Neuronal stem cell (in vitro differentiated cells): ENCODE measurements around the gene CMC1.

ENCODE experiments used
- DNase-seq: peaks from one replicate; pipeline ENCODE4 v3.0.0-alpha.2; 2013; ENCODE audit warnings: low spot score
- H2AFZ ChIP-seq: one replicate; pipeline ENCODE4 v1.6.1; 2013; ENCODE audit warnings: mild to moderate bottlenecking, low read length, inconsistent platforms
- H2AK5ac ChIP-seq: 2 replicates; pipeline ENCODE4 v1.6.1; 2013; ENCODE audit warnings: low read depth, mild to moderate bottlenecking, inconsistent platforms, low read length, moderate library complexity, mixed read lengths
- H2BK120ac ChIP-seq: 2 replicates; pipeline ENCODE4 v1.6.1; 2013; ENCODE audit warnings: low read depth, mild to moderate bottlenecking, inconsistent platforms, low read length, moderate library complexity, mixed read lengths
- H2BK12ac ChIP-seq: one replicate; pipeline ENCODE4 v1.6.1; 2013; ENCODE audit warnings: low read length, inconsistent platforms
- H2BK15ac ChIP-seq: 2 replicates; pipeline ENCODE4 v1.6.1; 2013; ENCODE audit warnings: mild to moderate bottlenecking, low read length, inconsistent platforms, mixed read lengths
- H2BK5ac ChIP-seq: one replicate; pipeline ENCODE4 v1.6.1; 2013; ENCODE audit warnings: inconsistent platforms, mild to moderate bottlenecking, low read length, moderate library complexity
- H3K14ac ChIP-seq: one replicate; pipeline ENCODE4 v1.6.1; 2013; ENCODE audit warnings: low read length, inconsistent platforms
- H3K18ac ChIP-seq: 2 replicates; pipeline ENCODE4 v1.6.1; 2013; ENCODE audit warnings: low read length, inconsistent platforms
- H3K23ac ChIP-seq: 2 replicates; pipeline ENCODE4 v1.6.1; 2013; ENCODE audit warnings: low read depth, mild to moderate bottlenecking, mixed read lengths, low read length, inconsistent platforms; ENCODE audit not compliant: poor library complexity
- H3K27ac ChIP-seq: replicated peaks from 3 replicates; pipeline ENCODE4 v1.5.1; 2013; ENCODE audit warnings: low read length, inconsistent platforms
- H3K27me3 ChIP-seq, 3 experiments: 2 replicates each; pipeline ENCODE4 v1.6.1; 2013; ENCODE audit warnings: low read length in 3 of 3, mild to moderate bottlenecking in 2 of 3, inconsistent platforms in 1 of 3, low read depth in 1 of 3, mixed read lengths in 1 of 3, moderate library complexity in 1 of 3; ENCODE audit not compliant: control insufficient read depth in 3 of 3, insufficient read depth in 3 of 3
- H3K36me3 ChIP-seq, 2 donors: replicated peaks in 1 of 2; 2 replicates each; pipeline ENCODE4 v1.6.1; 2013; ENCODE audit warnings: low read length in 2 of 2; ENCODE audit not compliant: control insufficient read depth in 2 of 2, insufficient read depth in 2 of 2
- H3K4ac ChIP-seq: 2 replicates; pipeline ENCODE4 v1.6.1; 2013; ENCODE audit warnings: inconsistent platforms, mild to moderate bottlenecking, low read length, moderate library complexity
- H3K4me1 ChIP-seq, 2 donors: 1 replicate in 1 of 2; 2 replicates in 1 of 2; pipeline ENCODE4 v1.6.1; 2013; ENCODE audit warnings: low read length in 2 of 2, low read depth in 1 of 2; ENCODE audit not compliant: control insufficient read depth in 2 of 2, insufficient read depth in 1 of 2
- H3K4me2 ChIP-seq: one replicate; pipeline ENCODE4 v1.6.1; 2013; ENCODE audit warnings: mild to moderate bottlenecking, low read length, inconsistent platforms; ENCODE audit not compliant: insufficient read depth, poor library complexity, severe bottlenecking
- H3K4me3 ChIP-seq, 2 donors: 2 replicates each; pipeline ENCODE4 v1.5.1; 2013; ENCODE audit warnings: low read length in 2 of 2, mild to moderate bottlenecking in 2 of 2, inconsistent platforms in 1 of 2, moderate library complexity in 1 of 2
- H3K79me1 ChIP-seq: one replicate; pipeline ENCODE4 v1.6.1; 2013; ENCODE audit warnings: low read depth, mild to moderate bottlenecking, inconsistent platforms, low read length, moderate library complexity
- H3K9ac ChIP-seq: one replicate; pipeline ENCODE4 v1.6.1; 2013; ENCODE audit warnings: mild to moderate bottlenecking, low read depth, low read length, inconsistent platforms; ENCODE audit not compliant: poor library complexity
- H3K9me3 ChIP-seq, 2 donors: replicated peaks in 1 of 2; 2 replicates each; pipeline versions ENCODE3 to v1.6.1; 2013; ENCODE audit warnings: low read length in 2 of 2, mild to moderate bottlenecking in 2 of 2, inconsistent platforms in 1 of 2, low read depth in 1 of 2, mixed read lengths in 1 of 2, moderate library complexity in 1 of 2; ENCODE audit not compliant: control insufficient read depth in 2 of 2, insufficient read depth in 1 of 2
- H4K8ac ChIP-seq: one replicate; pipeline ENCODE4 v1.6.1; 2013; ENCODE audit warnings: low read depth, mild to moderate bottlenecking, inconsistent platforms, low read length, moderate library complexity
- H4K91ac ChIP-seq: one replicate; pipeline ENCODE4 v1.6.1; 2013; ENCODE audit warnings: low read length, low read depth, mild to moderate bottlenecking, inconsistent platforms; ENCODE audit not compliant: poor library complexity
- WGBS, 2 donors: extraction: QIAGEN DNeasy Blood & Tissue Kit; methylation state at CpG; one replicate each; pipeline ENCODE4 v1.1.7; 2013; ENCODE audit warnings: missing lambda C conversion rate in 2 of 2, mixed read lengths in 1 of 2; ENCODE audit not compliant: insufficient read length in 2 of 2, insufficient replicate concordance in 1 of 2; ENCODE audit errors: extremely low coverage in 2 of 2; 5-methylcytosine and 5-hydroxymethylcytosine counted together

Gene CMC1

GRCh38 chr3:28348629-28349468, 107.4 kb downstream of the CMC1 start, which contains the start of the genes AZI2 and ZCWPW2:
Gene AZI2, minus strand, starts transcription at chr3:28348824. Its CDS starts 8,207 bp downstream, at chr3:28340617.
Gene ZCWPW2, plus strand, starts transcription at chr3:28348721. Its CDS starts 64,348 bp downstream, at chr3:28413069.
- Histone ChIP-seq H3K4me3 (peak within 1 kb of the TSS; percentile 83 to 96), H3K36me3 (no peaks in the 10 kb centered on the region), H3K4me2 (peak within 1 kb of the TSS; percentile 71), H2AFZ (peak within 1 kb of the TSS; percentile 99), H3K27me3 (no peaks in the 10 kb centered on the region), H3K14ac (peak within 1 kb of the TSS; percentile 89), H3K9me3 (peaks cover 0 to 6% of the 10 kb centered on the region in 2 donors), H4K8ac (peak within 1 kb of the TSS; percentile 82), H4K91ac (no peak within 1 kb of the TSS), H3K9ac (peak within 1 kb of the TSS; percentile 93), H2BK120ac (no peak within 1 kb of the TSS), H3K79me1 (peaks cover 2% of the 10 kb centered on the region), H3K4ac (peak within 1 kb of the TSS; percentile 89), H2BK12ac (peak within 1 kb of the TSS; percentile 92), H3K18ac (peak within 1 kb of the TSS; percentile 99), H3K4me1 (peaks cover 0 to 7% of the 10 kb centered on the region in 2 donors), H2BK15ac (no peak within 1 kb of the TSS), H2AK5ac (no peak within 1 kb of the TSS), H3K23ac (peak within 1 kb of the TSS; percentile 91), H3K27ac (peak within 1 kb of the TSS; percentile 96), H2BK5ac (peak within 1 kb of the TSS; percentile 69)
- no CpG with 5 or more reads among the region's 83 CpGs for WGBS, 2 donors
- DNase-seq = peak; percentile 90

DNA sequence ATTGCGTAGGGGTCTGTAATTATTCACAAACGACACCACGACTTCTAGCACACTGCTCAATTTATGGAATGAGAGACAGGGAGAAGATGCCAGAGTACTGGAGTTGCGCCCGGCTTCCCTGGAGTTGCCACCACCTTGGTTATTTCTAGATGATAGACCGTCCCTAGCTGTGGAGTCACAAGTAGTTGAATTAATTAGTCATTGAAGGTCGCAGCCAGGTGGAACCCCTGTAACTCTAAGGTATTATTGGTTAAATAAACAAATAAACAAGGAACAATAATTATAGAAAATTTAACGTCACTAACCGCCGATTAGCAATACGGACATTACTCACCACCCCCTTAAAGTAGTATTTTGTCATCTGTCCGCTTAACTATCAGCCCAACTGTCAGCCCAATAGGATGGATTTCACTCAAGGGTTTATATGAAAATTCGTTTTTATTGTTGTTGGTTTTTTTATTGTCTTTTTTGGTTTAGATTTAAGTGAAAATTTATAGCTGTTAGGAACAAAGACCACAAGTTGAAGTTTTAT, 108.1 kb downstream of the CMC1 start:
- H2AFZ ChIP-seq = peak overlapping the region; percentile 99
- peak overlapping the region; percentile 83 to 96 for H3K4me3 ChIP-seq
- H2BK5ac ChIP-seq = peak overlapping the region; percentile 69
- no peaks in the 10 kb centered on the region for H3K27me3 ChIP-seq
- H3K4me2 ChIP-seq = peak overlapping the region; percentile 69
- peak overlapping the region; percentile 93 for H3K9ac ChIP-seq
- peaks cover 2% of the 10 kb centered on the region for H3K79me1 ChIP-seq
- H3K18ac ChIP-seq = peak overlapping the region; percentile 97
- no peak overlapping the region for H2BK15ac ChIP-seq
- no peak overlapping the region for H3K14ac ChIP-seq
- peaks cover 0 to 6% of the 10 kb centered on the region in 2 donors for H3K9me3 ChIP-seq
- peak overlapping the region; percentile 91 for H3K23ac ChIP-seq
- H4K8ac ChIP-seq = no peak overlapping the region
- DNase-seq = no peak
- peak overlapping the region; percentile 96 for H3K27ac ChIP-seq
- H2AK5ac ChIP-seq = no peak overlapping the region
- WGBS, 2 donors = 100% methylated on average over 1 of the region's 13 CpGs; no CpG with 5 or more reads in 1 of the 2 donors
- no peak overlapping the region for H4K91ac ChIP-seq
- H3K4me1 ChIP-seq = peaks cover 0 to 7% of the 10 kb centered on the region in 2 donors
- H3K4ac ChIP-seq = no peak overlapping the region
- no peaks in the 10 kb centered on the region for H3K36me3 ChIP-seq
- H2BK12ac ChIP-seq = no peak overlapping the region
- no peak overlapping the region for H2BK120ac ChIP-seq
